Right lobe of liver (tissue), 6 donors: ENCODE measurements around the gene SDK1. TPM values are rescaled to one million over a fixed set of nuclear protein-coding genes. Genes with fewer than 3 reads are reported as not detected.

Experiments
- ATAC-seq, 4 donors: fragments of 200-7000 bp; cut with Tn5 transposase; one replicate each; pipeline ENCODE4 v1.9.1; 2020; ENCODE audit warnings: mild to moderate bottlenecking in 4 of 4, moderate library complexity in 4 of 4
- DNase-seq, 3 donors: peaks; one replicate each; pipeline ENCODE4 v3.0.0-alpha.2; 2020
- H3K27ac ChIP-seq, 3 donors: fragments of 200-600 bp; one replicate each; pipeline ENCODE4 v1.8.0; 2022
- H3K27me3 ChIP-seq, 2 donors: fragments of 200-600 bp; one replicate each; pipeline ENCODE4 v1.8.0; 2022
- H3K36me3 ChIP-seq, 4 donors: fragments of 200-600 bp; sonication (generic) in 1 of 4; one replicate each; pipeline versions ENCODE4 v1.5.1 to v1.8.0; 2017 to 2022; ENCODE audit warnings: control low read depth in 1 of 4
- H3K4me1 ChIP-seq, 4 donors: fragments of 200-600 bp; sonication (generic) in 1 of 4; one replicate each; pipeline versions ENCODE4 v1.5.1 to v1.8.0; 2017 to 2022; ENCODE audit warnings: control low read depth in 1 of 4
- H3K4me3 ChIP-seq, 3 donors: fragments of 200-600 bp; one replicate each; pipeline ENCODE4 v1.8.0; 2022
- H3K9me3 ChIP-seq, 4 donors: fragments of 200-600 bp; sonication (generic) in 1 of 4; one replicate each; pipeline versions ENCODE4 v1.5.1 to v1.8.0; 2017 to 2022; ENCODE audit warnings: control low read depth in 1 of 4
- POLR2A ChIP-seq: fragments of 450-650 bp; IDR thresholded peaks from one replicate; pipeline ENCODE4 v1.6.1; 2017; ENCODE audit warnings: antibody characterized with exemption, mild to moderate bottlenecking
- WGBS: methylation state at CpG from one replicate; pipeline ENCODE4 v1.1.6; 2018; ENCODE audit warnings: low coverage, low lambda C conversion rate; ENCODE audit not compliant: insufficient coverage; ENCODE audit errors: missing lambda C conversion rate; 5-methylcytosine and 5-hydroxymethylcytosine counted together
- intact Hi-C, 2 donors: fragments of 100-400 bp; cut with DNase I; formaldehyde crosslinking; loops; one replicate each; pipeline versions ENCODE4 v1.11.2 to v1.14.1; 2022
- total RNA-seq, 6 experiments: library from RNA; depleted of rRNA in 2 of 6; stranded (reverse); fragments of >200 nt in 2 of 6; fragmentation: NEBNext Ultra II Directional in 3 of 6; extraction: Animal tissue kit (Norgen Biotek cat#: 25700) in 3 of 6; gene quantifications; one replicate each; pipeline versions ENCODE4 v1.1.0 to v1.2.4, GENCODE V29; 2016 to 2023
- TF ChIP-seq, protein P1 (sequence below), 4 donors: fragments of 200-600 bp in 3 of 4; fragments of 450-650 bp in 1 of 4; IDR thresholded peaks; one replicate each; pipeline versions ENCODE4 v1.5.1 to v1.8.0; 2016 to 2022; ENCODE audit warnings: antibody characterized with exemption in 4 of 4, mild to moderate bottlenecking in 2 of 4
- donor health status: DM: no; HTN: yes; CAD: no.
- donor health status: DM: no; HTN: no; CAD: no.
- donor health status: DM: no; HTN: no; CAD: no.
- donor health status: DM: no; HTN: yes; CAD: no.
- donor health status: DM: no; HTN: yes; CAD: no.

Gene SDK1
- total RNA-seq, 6 experiments from 2014 or later: 0.07 to 1.4 (median 0.65) TPM

DNA sequence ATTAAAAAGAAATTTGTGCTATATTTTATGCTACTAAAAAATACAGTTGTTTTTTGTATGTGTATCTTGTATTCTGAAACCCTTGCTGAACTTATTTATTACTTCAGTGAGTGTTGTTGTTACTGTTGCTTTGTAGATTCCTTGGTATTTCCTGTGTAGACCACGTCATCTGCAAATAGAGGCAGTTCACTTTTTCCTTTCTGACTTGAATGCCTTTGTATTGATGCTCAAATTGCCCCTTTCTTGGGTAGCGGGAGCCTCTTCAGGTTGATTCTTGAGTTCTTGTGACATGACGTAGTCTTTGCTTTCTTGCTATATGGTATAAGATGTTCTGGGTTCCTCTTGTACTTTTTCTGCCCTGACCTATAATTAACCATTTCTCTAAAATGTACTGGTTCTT lies 504.1 kb downstream of the SDK1 start:
- Histone ChIP-seq H3K36me3 (no peaks in the 10 kb centered on the region), H3K4me1 (no peaks in the 10 kb centered on the region), H3K27me3 (no peaks in the 10 kb centered on the region), H3K4me3 (no peak overlapping the region), H3K27ac (no peak overlapping the region), H3K9me3 (no peaks in the 10 kb centered on the region)
- intact Hi-C loops: no loop called here
- DNase-seq (no peak), ATAC-seq (no peak)
- 76% methylated on average over 3 of the region's 3 CpGs for WGBS
- TF ChIP-seq, protein P1, sequence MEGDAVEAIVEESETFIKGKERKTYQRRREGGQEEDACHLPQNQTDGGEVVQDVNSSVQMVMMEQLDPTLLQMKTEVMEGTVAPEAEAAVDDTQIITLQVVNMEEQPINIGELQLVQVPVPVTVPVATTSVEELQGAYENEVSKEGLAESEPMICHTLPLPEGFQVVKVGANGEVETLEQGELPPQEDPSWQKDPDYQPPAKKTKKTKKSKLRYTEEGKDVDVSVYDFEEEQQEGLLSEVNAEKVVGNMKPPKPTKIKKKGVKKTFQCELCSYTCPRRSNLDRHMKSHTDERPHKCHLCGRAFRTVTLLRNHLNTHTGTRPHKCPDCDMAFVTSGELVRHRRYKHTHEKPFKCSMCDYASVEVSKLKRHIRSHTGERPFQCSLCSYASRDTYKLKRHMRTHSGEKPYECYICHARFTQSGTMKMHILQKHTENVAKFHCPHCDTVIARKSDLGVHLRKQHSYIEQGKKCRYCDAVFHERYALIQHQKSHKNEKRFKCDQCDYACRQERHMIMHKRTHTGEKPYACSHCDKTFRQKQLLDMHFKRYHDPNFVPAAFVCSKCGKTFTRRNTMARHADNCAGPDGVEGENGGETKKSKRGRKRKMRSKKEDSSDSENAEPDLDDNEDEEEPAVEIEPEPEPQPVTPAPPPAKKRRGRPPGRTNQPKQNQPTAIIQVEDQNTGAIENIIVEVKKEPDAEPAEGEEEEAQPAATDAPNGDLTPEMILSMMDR (IDR thresholded peaks at IDR 0.05): no peak
- TF ChIP-seq POLR2A: no peak

DNA sequence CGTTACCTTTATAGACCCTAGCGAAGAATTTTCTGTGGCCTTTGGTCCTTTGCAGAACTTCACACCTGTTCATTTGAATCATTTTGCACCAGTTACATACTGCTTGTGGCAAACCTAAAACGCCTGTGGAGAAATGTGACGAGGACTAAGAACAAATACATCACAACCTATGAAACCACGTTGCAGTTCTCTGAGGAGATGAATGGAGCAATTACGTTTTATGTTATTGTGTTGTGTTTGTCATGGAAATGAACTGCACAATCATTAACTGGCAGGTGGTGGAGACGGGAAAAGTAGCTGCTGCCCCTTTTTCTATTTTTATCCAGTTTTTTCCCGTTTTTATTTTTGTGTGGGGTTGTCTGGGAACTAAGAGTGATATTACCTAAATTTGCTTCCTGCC lies 505.5 kb downstream of the SDK1 start:
- Histone ChIP-seq H3K4me1 (no peaks in the 10 kb centered on the region), H3K4me3 (no peak overlapping the region), H3K27ac (no peak overlapping the region), H3K36me3 (no peaks in the 10 kb centered on the region), H3K27me3 (no peaks in the 10 kb centered on the region), H3K9me3 (no peaks in the 10 kb centered on the region)
- intact Hi-C loops: no loop called here
- ATAC-seq (no peak), DNase-seq (no peak)
- no peak for TF ChIP-seq POLR2A
- TF ChIP-seq, protein P1 (IDR thresholded peaks at IDR 0.05): no peak
- WGBS: 52% methylated on average over 8 of the region's 8 CpGs

DNA sequence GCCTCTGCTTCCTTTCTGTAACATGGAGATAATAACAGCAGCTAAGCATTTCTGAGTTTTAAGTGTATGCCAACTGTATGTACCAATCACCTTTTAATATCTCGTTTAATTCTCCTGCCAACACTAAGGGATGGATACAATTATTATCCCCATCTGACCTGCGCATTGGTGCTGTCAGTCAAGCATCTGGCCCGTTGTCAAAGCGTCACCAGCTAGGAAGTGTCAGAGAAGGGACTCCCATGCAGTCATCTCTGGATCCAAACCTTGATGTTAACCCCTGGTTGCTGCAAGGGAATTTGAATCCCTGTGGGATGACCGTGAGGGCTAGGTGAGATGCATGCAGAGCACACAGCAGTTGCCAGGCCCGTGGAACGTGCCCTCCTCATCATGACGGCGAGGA lies 506.8 kb downstream of the SDK1 start:
- Histone ChIP-seq H3K9me3 (no peaks in the 10 kb centered on the region), H3K27me3 (no peaks in the 10 kb centered on the region), H3K4me1 (no peaks in the 10 kb centered on the region), H3K27ac (no peak overlapping the region), H3K4me3 (no peak overlapping the region), H3K36me3 (no peaks in the 10 kb centered on the region)
- DNase-seq (no peak), ATAC-seq (no peak)
- WGBS: 72% methylated on average over 4 of the region's 9 CpGs
- TF ChIP-seq, protein P1 (IDR thresholded peaks at IDR 0.05): no peak
- TF ChIP-seq POLR2A: no peak
- intact Hi-C loops: no loop called here

DNA sequence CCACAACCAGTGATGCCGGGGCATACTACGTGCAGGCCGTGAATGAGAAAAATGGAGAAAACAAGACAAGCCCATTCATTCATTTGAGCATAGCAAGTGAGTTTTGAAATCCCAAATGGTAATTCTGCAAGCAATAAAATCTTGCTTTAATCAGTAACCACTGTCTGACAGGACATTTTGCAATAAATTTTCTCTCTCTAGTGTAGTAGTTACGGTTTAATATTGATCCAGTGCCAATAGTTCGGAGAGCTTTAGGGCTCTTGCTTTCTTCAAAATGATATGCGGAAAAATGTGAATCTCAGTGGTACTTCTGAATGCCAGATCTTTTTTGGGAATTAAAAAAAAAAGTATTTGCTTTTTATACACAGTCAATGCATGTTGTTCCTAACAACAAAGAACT lies 520.4 kb downstream of the SDK1 start:
- intact Hi-C loops: no loop called here
- ATAC-seq: peak in 3 of 4 donors; percentile 34 to 63 (median 52)

More for the DNA sequence above, 520.4 kb downstream of the SDK1 start:
- Histone ChIP-seq H3K4me3 (no peak overlapping the region), H3K9me3 (no peaks in the 10 kb centered on the region), H3K27ac (no peak overlapping the region), H3K4me1 (no peaks in the 10 kb centered on the region), H3K36me3 (no peaks in the 10 kb centered on the region), H3K27me3 (no peaks in the 10 kb centered on the region)
- 59% methylated on average over 6 of the region's 6 CpGs for WGBS
- no peak for TF ChIP-seq POLR2A
- TF ChIP-seq, protein P1 (IDR thresholded peaks at IDR 0.05): no peak
- DNase-seq: no peak
